GM12891 (cell line): ENCODE data around the gene SGF29.

Experiments
- POLR2A ChIP-seq: IDR thresholded peaks from 2 replicates; pipeline ENCODE4 v1.6.1; 2011; ENCODE audit warnings: low read depth, low read length, control low read depth
- POLR2AphosphoS5 ChIP-seq: IDR thresholded peaks from 2 replicates; pipeline ENCODE4 v1.6.1; 2011; ENCODE audit warnings: low read depth, low read length, control low read depth
- TAF1 ChIP-seq: IDR thresholded peaks from 2 replicates; pipeline ENCODE4 v1.6.1; 2011; ENCODE audit warnings: low read depth, low read length, control low read depth

GRCh38 chr16:28528463-28528867, 25.3 kb upstream of the SGF29 start:
- no peak for TF ChIP-seq POLR2A
- TF ChIP-seq TAF1, result no peak
- no peak for TF ChIP-seq POLR2AphosphoS5
